ENCODE data around the gene KIAA2012. TPM values are rescaled to one million over a fixed set of nuclear protein-coding genes. Genes with fewer than 3 reads are reported as not detected.

Gene KIAA2012
- total RNA-seq, 4 donors from 2014 or later: 0.15 to 0.76 (median 0.26) TPM; not detected in 1

DNA sequence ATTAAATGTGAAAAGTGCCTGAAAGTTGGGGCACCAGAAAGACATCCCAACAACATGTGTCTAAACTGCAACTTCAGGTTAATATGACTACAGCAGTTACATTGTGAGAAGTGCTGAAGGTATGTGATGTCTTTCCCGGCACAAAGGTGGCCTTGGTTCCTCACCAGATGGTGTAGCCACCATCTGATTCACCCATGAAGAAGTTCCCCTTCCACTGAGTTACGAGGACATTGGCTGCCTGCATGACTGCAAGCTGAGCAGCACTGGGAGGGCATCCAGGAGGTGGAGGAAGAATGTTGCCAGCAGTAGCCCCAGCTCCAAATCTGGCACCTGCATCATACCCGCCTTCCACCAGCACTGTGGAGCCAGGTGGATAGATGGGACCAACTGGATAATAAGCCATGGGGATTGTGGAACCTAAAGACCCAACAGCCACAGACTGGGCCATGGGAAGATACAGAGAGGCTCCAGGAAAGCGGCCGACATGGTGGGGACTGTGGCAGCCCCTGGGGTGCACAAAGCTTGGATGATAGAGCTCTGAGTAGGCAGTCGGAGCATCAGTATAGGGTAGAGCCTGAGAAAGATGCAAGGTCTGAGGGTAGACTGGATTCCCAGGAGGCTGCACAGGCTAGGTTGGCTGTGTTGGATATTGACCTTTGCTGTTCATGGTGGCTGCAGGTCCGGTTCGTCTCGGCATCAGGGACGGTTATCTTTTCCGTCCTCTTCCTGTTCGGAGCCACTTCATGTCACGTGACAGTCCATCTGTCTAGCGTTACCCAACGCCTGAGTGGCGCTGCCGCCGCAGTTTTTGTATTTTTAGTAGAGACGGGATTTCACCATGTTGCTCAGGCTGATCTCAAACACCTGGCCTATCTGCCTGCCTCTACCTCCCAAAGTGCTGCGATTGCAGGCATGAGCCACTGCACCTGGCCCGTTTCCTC, 128.4 kb downstream of the KIAA2012 start:
- intact Hi-C loops (cut with DNase I; ENCODE audit: low total_unique reads): no loop called here

DNA sequence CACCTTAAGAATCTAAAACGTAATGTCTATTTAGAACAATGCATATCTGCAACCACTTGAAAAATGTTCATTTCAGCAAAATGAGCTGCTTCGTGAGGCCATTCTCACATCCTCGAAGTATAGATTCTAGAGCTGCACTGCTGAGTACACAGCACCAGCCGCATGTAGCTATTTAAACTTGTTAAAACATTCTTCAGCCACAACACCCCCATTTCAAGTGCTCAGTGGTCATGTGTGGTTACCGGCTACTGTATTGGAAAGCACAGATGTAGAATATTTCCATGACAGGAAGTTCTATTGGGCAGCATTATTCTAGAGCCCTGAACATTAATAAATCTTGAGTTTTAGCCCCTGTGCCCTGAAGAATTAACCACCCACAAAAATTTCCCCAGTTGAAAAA, 130.3 kb downstream of the KIAA2012 start:
- H3K27ac ChIP-seq: no peak overlapping the region
- DNase-seq: no peak
- intact Hi-C loops (cut with DNase I; ENCODE audit: low total_unique reads): no loop called here

More for the DNA sequence above, 128.4 kb downstream of the KIAA2012 start:
- Histone ChIP-seq H3K4me3 (no peak overlapping the region), H3K27me3 (no peaks in the 10 kb centered on the region), H3K9me3 (no peaks in the 10 kb centered on the region), H3K27ac (no peak overlapping the region), H3K4me1 (no peaks in the 10 kb centered on the region), H3K36me3 (no peaks in the 10 kb centered on the region)
- TF ChIP-seq, protein P1, sequence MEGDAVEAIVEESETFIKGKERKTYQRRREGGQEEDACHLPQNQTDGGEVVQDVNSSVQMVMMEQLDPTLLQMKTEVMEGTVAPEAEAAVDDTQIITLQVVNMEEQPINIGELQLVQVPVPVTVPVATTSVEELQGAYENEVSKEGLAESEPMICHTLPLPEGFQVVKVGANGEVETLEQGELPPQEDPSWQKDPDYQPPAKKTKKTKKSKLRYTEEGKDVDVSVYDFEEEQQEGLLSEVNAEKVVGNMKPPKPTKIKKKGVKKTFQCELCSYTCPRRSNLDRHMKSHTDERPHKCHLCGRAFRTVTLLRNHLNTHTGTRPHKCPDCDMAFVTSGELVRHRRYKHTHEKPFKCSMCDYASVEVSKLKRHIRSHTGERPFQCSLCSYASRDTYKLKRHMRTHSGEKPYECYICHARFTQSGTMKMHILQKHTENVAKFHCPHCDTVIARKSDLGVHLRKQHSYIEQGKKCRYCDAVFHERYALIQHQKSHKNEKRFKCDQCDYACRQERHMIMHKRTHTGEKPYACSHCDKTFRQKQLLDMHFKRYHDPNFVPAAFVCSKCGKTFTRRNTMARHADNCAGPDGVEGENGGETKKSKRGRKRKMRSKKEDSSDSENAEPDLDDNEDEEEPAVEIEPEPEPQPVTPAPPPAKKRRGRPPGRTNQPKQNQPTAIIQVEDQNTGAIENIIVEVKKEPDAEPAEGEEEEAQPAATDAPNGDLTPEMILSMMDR (IDR thresholded peaks at IDR 0.05): no peak
- no peak for TF ChIP-seq POLR2A (IDR thresholded peaks at IDR 0.05)
- no peak for DNase-seq

GRCh38 chr2:202204855-202205254, 131.8 kb downstream of the KIAA2012 start:
- intact Hi-C loops (cut with DNase I; ENCODE audit: low total_unique reads): no loop called here
- DNase-seq: no peak
- no peak for TF ChIP-seq POLR2A (IDR thresholded peaks at IDR 0.05)
- H3K4me3 ChIP-seq: no peak overlapping the region
- H3K36me3 ChIP-seq: no peaks in the 10 kb centered on the region
- no peak overlapping the region for H3K27ac ChIP-seq
- H3K9me3 ChIP-seq: no peaks in the 10 kb centered on the region
- H3K27me3 ChIP-seq: no peaks in the 10 kb centered on the region
- H3K4me1 ChIP-seq: no peaks in the 10 kb centered on the region

More for the DNA sequence above, 130.3 kb downstream of the KIAA2012 start:
- no peaks in the 10 kb centered on the region for H3K27me3 ChIP-seq
- no peak for TF ChIP-seq POLR2A (IDR thresholded peaks at IDR 0.05)
- TF ChIP-seq, protein P1 (IDR thresholded peaks at IDR 0.05): no peak
- no peaks in the 10 kb centered on the region for H3K36me3 ChIP-seq
- H3K4me1 ChIP-seq: no peaks in the 10 kb centered on the region
- no peak overlapping the region for H3K4me3 ChIP-seq
- H3K9me3 ChIP-seq: no peaks in the 10 kb centered on the region

GRCh38 chr2:202208526-202208925, 135.5 kb downstream of the KIAA2012 start:
- intact Hi-C loops (cut with DNase I; ENCODE audit: low total_unique reads): no loop called here

DNA sequence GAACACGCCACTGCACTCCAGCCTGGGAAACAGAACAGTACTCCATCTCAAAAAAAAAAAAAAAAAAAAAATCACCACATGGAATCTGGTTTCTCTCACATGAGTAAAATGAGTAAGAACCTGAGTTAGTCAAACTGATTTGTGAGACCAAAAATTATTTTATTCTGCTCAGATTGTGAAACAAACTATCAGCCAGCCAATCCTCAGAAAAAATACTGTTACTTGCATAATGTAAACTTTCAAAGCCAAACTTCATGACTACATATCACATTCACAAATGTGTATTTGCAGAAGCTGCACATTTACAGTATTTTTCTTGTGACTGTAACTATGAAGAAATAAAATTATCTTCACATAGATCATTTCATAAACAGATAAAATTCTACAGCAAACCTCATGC, 142.1 kb downstream of the KIAA2012 start:
- no peak overlapping the region for H3K27ac ChIP-seq
- H3K4me3 ChIP-seq: no peak overlapping the region
- TF ChIP-seq, protein P1 (IDR thresholded peaks at IDR 0.05): no peak
- no peak for TF ChIP-seq POLR2A (IDR thresholded peaks at IDR 0.05)
- H3K9me3 ChIP-seq: no peaks in the 10 kb centered on the region
- H3K36me3 ChIP-seq: no peaks in the 10 kb centered on the region
- no peak for DNase-seq
- H3K4me1 ChIP-seq: no peaks in the 10 kb centered on the region
- H3K27me3 ChIP-seq: no peaks in the 10 kb centered on the region
- intact Hi-C loops (cut with DNase I; ENCODE audit: low total_unique reads): no loop called here

More at GRCh38 chr2:202208526-202208925, 135.5 kb downstream of the KIAA2012 start:
- no peaks in the 10 kb centered on the region for H3K36me3 ChIP-seq
- H3K9me3 ChIP-seq: no peaks in the 10 kb centered on the region
- no peaks in the 10 kb centered on the region for H3K4me1 ChIP-seq
- no peak overlapping the region for H3K4me3 ChIP-seq
- no peak overlapping the region for H3K27ac ChIP-seq
- no peaks in the 10 kb centered on the region for H3K27me3 ChIP-seq
- TF ChIP-seq POLR2A (IDR thresholded peaks at IDR 0.05): no peak
- TF ChIP-seq, protein P1 (IDR thresholded peaks at IDR 0.05): no peak
- DNase-seq: no peak

Data from uterus (tissue), 4 donors.